Left ventricle myocardium inferior (tissue), 1 donor: ENCODE data around the gene LPO. TPM values are rescaled to one million over a fixed set of nuclear protein-coding genes. Genes with fewer than 3 reads are reported as not detected.
A peak's percentile ranks its signal among the peaks of the same experiment; 100 is the strongest.

ENCODE experiments used
- DNase-seq: peaks from one replicate; pipeline ENCODE4 v3.0.0-alpha.2; 2020
- H3K27ac ChIP-seq: fragments of 200-600 bp; replicated peaks from 2 replicates; pipeline ENCODE4 v1.8.0; 2021
- H3K27me3 ChIP-seq: fragments of 200-600 bp; 2 replicates; pipeline ENCODE4 v1.8.0; 2021; ENCODE audit warnings: low read depth
- H3K36me3 ChIP-seq: fragments of 200-600 bp; 2 replicates; pipeline ENCODE4 v1.8.0; 2021
- H3K4me1 ChIP-seq: fragments of 200-600 bp; 2 replicates; pipeline ENCODE4 v1.8.0; 2021
- H3K4me3 ChIP-seq: fragments of 200-600 bp; 2 replicates; pipeline ENCODE4 v1.8.0; 2021; ENCODE audit warnings: mild to moderate bottlenecking, moderate library complexity
- H3K9me3 ChIP-seq: fragments of 200-600 bp; replicated peaks from 2 replicates; pipeline ENCODE4 v1.8.0; 2021
- intact Hi-C: fragments of 100-400 bp; cut with micrococcal nuclease; formaldehyde crosslinking; loops from one replicate; pipeline ENCODE4 v1.11.0; 2022
- total RNA-seq: library from RNA; stranded (reverse); fragmentation: NEBNext Ultra II Directional; extraction: Animal tissue kit (Norgen Biotek cat#: 25700); gene quantifications from one replicate; pipeline ENCODE4 v1.2.1, GENCODE V29; 2021
- TF ChIP-seq, protein P1 (sequence below): fragments of 200-600 bp; IDR thresholded peaks from 2 replicates; pipeline ENCODE4 v1.8.0; 2021; ENCODE audit warnings: antibody characterized with exemption, mild to moderate bottlenecking, borderline replicate concordance
- donor health status: DM: no; HTN: yes; CAD: no; lungs with severe emphysema.

LPO gene
- total RNA-seq, 1 donor from 2014 or later: not detected

DNA sequence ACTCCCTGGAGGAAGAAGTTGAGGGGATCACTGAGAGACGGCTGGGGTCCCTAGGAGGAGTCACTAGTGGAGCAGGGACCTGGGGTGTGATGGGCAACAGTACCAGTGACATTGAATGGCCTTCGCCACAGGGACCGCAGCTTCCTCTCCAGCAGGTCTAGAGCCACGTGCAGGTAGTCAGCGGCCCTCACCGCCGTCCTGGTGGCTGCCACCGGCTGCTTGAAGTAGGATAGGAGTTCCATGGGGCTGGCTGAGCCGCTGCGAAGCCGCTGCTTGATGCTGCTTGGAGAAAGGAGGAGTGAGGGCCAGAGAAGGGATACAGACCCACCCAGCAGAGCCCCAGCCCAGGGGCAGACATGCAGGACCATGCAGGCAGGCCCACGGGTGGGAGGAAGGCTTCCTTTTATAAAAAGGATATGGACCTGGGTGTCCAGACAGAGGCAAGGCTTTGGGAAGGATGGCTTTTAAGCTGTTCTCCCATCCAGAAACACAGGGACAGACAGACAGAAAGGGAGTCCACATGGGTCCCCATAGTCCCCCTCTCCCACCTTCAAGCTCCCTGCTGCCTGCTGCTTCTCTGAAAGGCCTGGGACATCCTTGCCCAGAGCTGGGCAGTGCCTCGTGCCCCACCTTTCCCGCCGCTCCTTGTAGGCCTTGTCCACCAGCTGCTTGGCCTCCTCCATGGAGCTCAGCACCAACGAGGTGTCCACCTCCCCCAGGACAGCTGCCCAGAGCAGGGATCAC, 41.5 kb downstream of the LPO start:
- H3K4me3 ChIP-seq: peak overlapping the region; percentile 54

DNA sequence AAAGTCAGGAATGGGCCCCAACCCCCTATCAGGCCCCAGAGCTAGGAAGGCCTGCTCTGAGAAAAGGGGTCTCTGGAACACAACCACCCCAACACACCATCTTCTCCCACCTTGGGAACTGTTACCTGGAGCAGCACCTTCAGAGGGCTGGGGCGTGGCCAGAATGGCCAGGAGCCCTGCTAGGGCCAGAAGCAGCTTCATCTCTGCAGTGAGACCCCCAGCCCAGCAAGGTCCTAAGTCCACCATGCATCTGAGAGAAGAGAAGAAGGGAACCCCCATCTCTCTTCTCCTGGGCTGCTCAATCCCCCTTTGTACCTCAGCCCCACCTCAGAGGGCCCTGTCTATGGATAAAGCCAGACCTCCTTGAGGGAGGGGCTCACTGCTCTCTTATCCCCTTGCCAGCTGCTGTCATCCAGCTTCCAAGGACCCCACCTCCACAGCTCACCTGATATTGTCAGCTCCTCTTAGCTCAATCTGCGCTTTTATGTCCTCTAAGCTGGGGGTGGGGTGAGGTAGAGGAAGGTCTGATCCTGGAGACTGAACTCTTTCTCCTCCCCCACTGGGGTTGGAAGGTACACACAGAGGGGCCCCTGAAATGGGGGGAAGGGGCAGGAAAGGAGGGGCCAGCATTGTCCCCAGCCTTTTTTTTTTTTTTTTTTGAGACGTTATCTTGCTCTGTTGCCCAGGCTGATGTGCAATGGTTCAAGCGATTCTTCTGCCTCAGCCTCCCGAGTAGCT, 42.3 kb downstream of the LPO start, which contains the start of gene MPO:
TSS of gene MPO (minus strand) at position 456 of the 738 bp plus-strand sequence. CDS start at position 279, 177 bp downstream.
- Histone ChIP-seq H3K27me3 (peaks cover 88% of the 10 kb centered on the region), H3K27ac (no peak within 1 kb of the TSS), H3K4me1 (peaks cover 11% of the 10 kb centered on the region), H3K4me3 (no peak within 1 kb of the TSS), H3K36me3 (no peaks in the 10 kb centered on the region), H3K9me3 (no peaks in the 10 kb centered on the region)
- DNase-seq: no peak
- intact Hi-C loops: no loop called here
- TF ChIP-seq, protein P1, sequence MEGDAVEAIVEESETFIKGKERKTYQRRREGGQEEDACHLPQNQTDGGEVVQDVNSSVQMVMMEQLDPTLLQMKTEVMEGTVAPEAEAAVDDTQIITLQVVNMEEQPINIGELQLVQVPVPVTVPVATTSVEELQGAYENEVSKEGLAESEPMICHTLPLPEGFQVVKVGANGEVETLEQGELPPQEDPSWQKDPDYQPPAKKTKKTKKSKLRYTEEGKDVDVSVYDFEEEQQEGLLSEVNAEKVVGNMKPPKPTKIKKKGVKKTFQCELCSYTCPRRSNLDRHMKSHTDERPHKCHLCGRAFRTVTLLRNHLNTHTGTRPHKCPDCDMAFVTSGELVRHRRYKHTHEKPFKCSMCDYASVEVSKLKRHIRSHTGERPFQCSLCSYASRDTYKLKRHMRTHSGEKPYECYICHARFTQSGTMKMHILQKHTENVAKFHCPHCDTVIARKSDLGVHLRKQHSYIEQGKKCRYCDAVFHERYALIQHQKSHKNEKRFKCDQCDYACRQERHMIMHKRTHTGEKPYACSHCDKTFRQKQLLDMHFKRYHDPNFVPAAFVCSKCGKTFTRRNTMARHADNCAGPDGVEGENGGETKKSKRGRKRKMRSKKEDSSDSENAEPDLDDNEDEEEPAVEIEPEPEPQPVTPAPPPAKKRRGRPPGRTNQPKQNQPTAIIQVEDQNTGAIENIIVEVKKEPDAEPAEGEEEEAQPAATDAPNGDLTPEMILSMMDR: no peak

More for the DNA sequence above, 41.5 kb downstream of the LPO start:
- TF ChIP-seq, protein P1: no peak
- H3K4me1 ChIP-seq: peaks cover 11% of the 10 kb centered on the region
- H3K9me3 ChIP-seq: no peaks in the 10 kb centered on the region
- no peak overlapping the region for H3K27ac ChIP-seq
- peaks cover 87% of the 10 kb centered on the region for H3K27me3 ChIP-seq
- no peaks in the 10 kb centered on the region for H3K36me3 ChIP-seq
- DNase-seq: no peak
- intact Hi-C loops: no loop called here

DNA sequence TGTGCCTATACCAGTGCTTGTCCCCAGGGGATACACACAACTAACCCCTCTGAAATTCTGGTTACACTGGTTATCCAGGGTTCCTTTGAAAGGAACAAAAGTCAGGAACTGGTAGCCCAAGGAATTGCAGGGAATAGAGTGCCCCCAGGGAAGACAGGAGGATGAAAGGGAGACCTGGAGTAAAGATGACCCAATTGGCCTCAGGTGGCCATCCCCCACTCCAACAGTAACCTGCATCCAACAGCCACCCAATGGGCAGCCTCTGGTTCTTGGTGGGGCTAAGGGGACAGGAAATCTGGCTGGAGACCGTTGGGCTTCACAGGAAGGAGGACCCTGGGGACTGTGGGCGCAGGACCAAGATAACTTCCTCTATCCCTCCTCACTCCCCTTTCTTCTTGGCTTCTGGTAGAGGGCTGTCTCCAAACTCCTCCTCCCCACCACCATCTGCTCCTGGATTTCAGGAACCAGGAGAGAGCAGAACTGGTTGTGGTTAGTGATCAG, 43.2 kb downstream of the LPO start:
- Histone ChIP-seq H3K4me1 (peaks cover 11% of the 10 kb centered on the region), H3K36me3 (no peaks in the 10 kb centered on the region), H3K9me3 (no peaks in the 10 kb centered on the region), H3K4me3 (no peak overlapping the region), H3K27ac (no peak overlapping the region), H3K27me3 (peaks cover 90% of the 10 kb centered on the region)
- intact Hi-C loops: no loop called here
- TF ChIP-seq, protein P1: no peak
- DNase-seq: no peak

DNA sequence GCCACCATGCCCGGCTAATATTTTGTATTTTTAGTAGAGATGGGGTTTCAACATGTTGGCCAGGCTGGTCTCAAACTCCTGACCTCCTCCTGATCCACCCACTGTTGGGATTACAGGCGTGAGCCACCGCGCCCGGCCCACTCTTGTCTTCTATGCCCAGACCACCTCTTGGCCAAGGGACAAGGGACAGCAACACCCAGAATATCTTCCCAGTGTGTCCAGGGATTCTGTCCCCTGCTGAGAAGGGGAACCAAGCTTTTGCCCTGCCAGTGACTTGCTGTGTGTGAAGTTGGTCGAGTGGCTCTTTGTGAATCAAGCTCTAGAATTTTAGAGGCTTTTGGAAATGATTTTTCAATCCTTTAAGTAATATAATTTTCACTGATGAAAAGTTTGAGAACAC, 44.1 kb downstream of the LPO start:
- TF ChIP-seq, protein P1: no peak
- intact Hi-C loops: no loop called here
- Histone ChIP-seq H3K27ac (no peak overlapping the region), H3K4me1 (peaks cover 11% of the 10 kb centered on the region), H3K9me3 (no peaks in the 10 kb centered on the region), H3K36me3 (no peaks in the 10 kb centered on the region), H3K4me3 (no peak overlapping the region), H3K27me3 (peaks cover 88% of the 10 kb centered on the region)
- no peak for DNase-seq

DNA sequence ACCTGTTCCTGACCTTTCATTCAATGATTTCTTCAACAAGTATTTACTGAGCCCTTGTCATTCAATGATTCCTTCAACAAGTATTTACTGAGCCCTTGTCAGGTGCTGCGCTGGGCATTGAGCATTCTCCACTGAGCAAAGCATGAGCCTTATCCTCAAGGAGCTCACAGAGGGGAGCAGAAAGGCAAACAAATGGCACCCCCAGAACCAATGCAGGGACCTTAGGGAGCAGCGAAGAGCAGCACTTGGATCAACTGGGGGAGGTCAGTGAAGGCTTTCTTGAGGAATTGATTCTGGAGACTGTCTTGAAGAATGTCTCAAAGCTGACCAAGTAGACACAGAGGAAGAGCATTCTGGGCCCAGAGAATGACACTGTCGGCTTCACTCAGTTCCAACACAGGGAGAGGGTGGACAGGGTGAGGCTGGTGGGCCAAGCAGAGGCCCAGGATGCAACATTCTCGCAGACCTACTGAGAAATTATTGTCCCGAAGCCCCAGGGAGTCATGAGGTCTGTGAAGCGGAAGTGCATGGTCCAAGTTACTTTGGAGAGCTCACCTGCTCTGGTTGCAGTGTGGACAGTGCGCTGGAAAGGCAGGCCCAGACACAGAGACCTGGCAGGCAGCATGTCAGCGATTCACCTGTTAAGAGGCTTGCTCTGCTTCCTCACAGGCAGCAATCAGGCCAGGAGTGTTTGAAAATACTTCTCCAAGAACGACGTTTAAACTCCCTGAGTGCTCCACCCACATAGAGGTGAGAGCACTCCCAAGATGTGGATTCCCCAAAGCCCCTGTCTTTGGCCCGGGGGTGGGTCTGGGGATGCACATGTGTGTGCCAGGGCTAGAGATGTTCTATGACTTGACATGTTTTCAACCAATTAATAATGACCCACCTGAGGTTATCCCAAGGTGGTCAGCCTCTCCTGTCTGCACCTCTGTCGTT, 45.6 kb downstream of the LPO start:
- no peak overlapping the region for H3K4me3 ChIP-seq
- peaks cover 88% of the 10 kb centered on the region for H3K27me3 ChIP-seq
- H3K4me1 ChIP-seq: peaks cover 6% of the 10 kb centered on the region
- intact Hi-C loops: no loop called here
- H3K36me3 ChIP-seq: no peaks in the 10 kb centered on the region
- TF ChIP-seq, protein P1: no peak
- no peak overlapping the region for H3K27ac ChIP-seq
- no peak for DNase-seq
- H3K9me3 ChIP-seq: no peaks in the 10 kb centered on the region
